Measurements from ENCODE around the gene IFNGR1. TPM values are rescaled to one million over a fixed set of nuclear protein-coding genes. Genes with fewer than 3 reads are reported as not detected.

The IFNGR1 gene
- total RNA-seq, 2 donors from 2014 or later, result 49.3 to 56.4 TPM

- no peak within 1 kb of the TSS for H3K27ac Mint-ChIP-seq
- no peaks in the 10 kb centered on the region for H3K36me3 Mint-ChIP-seq (ENCODE audit: low read depth)
- H3K9me3 ChIP-seq (ENCODE audit: control insufficient read depth, low read length, poor library complexity, severe bottlenecking), result no peaks in the 10 kb centered on the region
- H3K4me3 Mint-ChIP-seq, result no peak within 1 kb of the TSS
- DNase-seq (no peak), ATAC-seq (no peak)
- H3K4me1 Mint-ChIP-seq, result peaks cover 15% of the 10 kb centered on the region
- no peaks in the 10 kb centered on the region for H3K27me3 Mint-ChIP-seq
Measured at GRCh38 chr6:137173501-137173900, 45.7 kb downstream of the IFNGR1 start, which contains the start of gene IL22RA2. IL22RA2 (minus strand) TSS chr6:137173644; CDS start chr6:137161749, 11,895 bp downstream.

GRCh38 chr6:137172734-137173431 lies 46.3 kb downstream of the IFNGR1 start:
- H3K4me1 Mint-ChIP-seq, result peaks cover 15% of the 10 kb centered on the region
- ATAC-seq (no peak), DNase-seq (no peak)
- no peak overlapping the region for H3K4me3 Mint-ChIP-seq
- no peak overlapping the region for H3K27ac Mint-ChIP-seq
- no peaks in the 10 kb centered on the region for H3K36me3 Mint-ChIP-seq (ENCODE audit: low read depth)
- H3K27me3 Mint-ChIP-seq, result no peaks in the 10 kb centered on the region
- H3K9me3 ChIP-seq (ENCODE audit: control insufficient read depth, low read length, poor library complexity, severe bottlenecking), result no peaks in the 10 kb centered on the region

- ATAC-seq, result no peak
- Mint-ChIP-seq H3K36me3 (ENCODE audit: low read depth) (no peaks in the 10 kb centered on the region), H3K4me3 (no peak overlapping the region), H3K27me3 (no peaks in the 10 kb centered on the region), H3K27ac (no peak overlapping the region), H3K4me1 (peaks cover 15% of the 10 kb centered on the region)
- no peak for DNase-seq
- no peaks in the 10 kb centered on the region for H3K9me3 ChIP-seq (ENCODE audit: control insufficient read depth, low read length, poor library complexity, severe bottlenecking)
Measured at GRCh38 chr6:137171824-137172733, 47.1 kb downstream of the IFNGR1 start.

GRCh38 chr6:137171053-137171374 lies 48.2 kb downstream of the IFNGR1 start:
- no peak overlapping the region for H3K27ac Mint-ChIP-seq
- H3K27me3 Mint-ChIP-seq, result no peaks in the 10 kb centered on the region
- DNase-seq (no peak), ATAC-seq (no peak)
- peaks cover 19% of the 10 kb centered on the region for H3K4me1 Mint-ChIP-seq
- H3K4me3 Mint-ChIP-seq, result no peak overlapping the region
- H3K9me3 ChIP-seq (ENCODE audit: control insufficient read depth, low read length, poor library complexity, severe bottlenecking), result no peaks in the 10 kb centered on the region
- peaks cover 2% of the 10 kb centered on the region for H3K36me3 Mint-ChIP-seq (ENCODE audit: low read depth)

GRCh38 chr6:137170266-137171052 lies 48.7 kb downstream of the IFNGR1 start:
- H3K27ac Mint-ChIP-seq, result no peak overlapping the region
- no peaks in the 10 kb centered on the region for H3K9me3 ChIP-seq (ENCODE audit: control insufficient read depth, low read length, poor library complexity, severe bottlenecking)
- H3K4me1 Mint-ChIP-seq, result peaks cover 22% of the 10 kb centered on the region
- DNase-seq (no peak), ATAC-seq (no peak)
- no peaks in the 10 kb centered on the region for H3K27me3 Mint-ChIP-seq
- H3K36me3 Mint-ChIP-seq (ENCODE audit: low read depth), result peaks cover 2% of the 10 kb centered on the region
- H3K4me3 Mint-ChIP-seq, result no peak overlapping the region

- Mint-ChIP-seq H3K4me3 (no peak overlapping the region), H3K27ac (no peak overlapping the region), H3K27me3 (no peaks in the 10 kb centered on the region), H3K36me3 (ENCODE audit: low read depth) (peaks cover 2% of the 10 kb centered on the region), H3K4me1 (peaks cover 30% of the 10 kb centered on the region)
- H3K9me3 ChIP-seq (ENCODE audit: control insufficient read depth, low read length, poor library complexity, severe bottlenecking), result no peaks in the 10 kb centered on the region
- no peak for DNase-seq
- ATAC-seq, result no peak
Measured at GRCh38 chr6:137167702-137168377, 51.3 kb downstream of the IFNGR1 start.

- H3K36me3 Mint-ChIP-seq (ENCODE audit: low read depth), result peaks cover 2% of the 10 kb centered on the region
- ATAC-seq (no peak), DNase-seq (no peak)
- no peaks in the 10 kb centered on the region for H3K27me3 Mint-ChIP-seq
- no peaks in the 10 kb centered on the region for H3K9me3 ChIP-seq (ENCODE audit: control insufficient read depth, low read length, poor library complexity, severe bottlenecking)
- peak overlapping the region; percentile 73 for H3K27ac Mint-ChIP-seq
- H3K4me1 Mint-ChIP-seq, result peaks cover 26% of the 10 kb centered on the region
- H3K4me3 Mint-ChIP-seq, result peak overlapping the region; percentile 70
Measured at GRCh38 chr6:137166247-137167098, 52.7 kb downstream of the IFNGR1 start.

- Mint-ChIP-seq H3K36me3 (ENCODE audit: low read depth) (peaks cover 2% of the 10 kb centered on the region), H3K4me3 (peak overlapping the region; percentile 70), H3K27ac (peak overlapping the region; percentile 73), H3K4me1 (peaks cover 25% of the 10 kb centered on the region), H3K27me3 (no peaks in the 10 kb centered on the region)
- peak; percentile 97 for ATAC-seq
- H3K9me3 ChIP-seq (ENCODE audit: control insufficient read depth, low read length, poor library complexity, severe bottlenecking), result no peaks in the 10 kb centered on the region
- DNase-seq, result peak in 1 of 3 donors; percentile 34
Measured at GRCh38 chr6:137165375-137166246, 53.6 kb downstream of the IFNGR1 start.

GRCh38 chr6:137163732-137164318 lies 55.4 kb downstream of the IFNGR1 start:
- Mint-ChIP-seq H3K36me3 (ENCODE audit: low read depth) (peaks cover 2% of the 10 kb centered on the region), H3K4me3 (no peak overlapping the region), H3K27me3 (no peaks in the 10 kb centered on the region), H3K27ac (peak overlapping the region; percentile 73), H3K4me1 (peaks cover 27% of the 10 kb centered on the region)
- DNase-seq (no peak), ATAC-seq (no peak)
- no peaks in the 10 kb centered on the region for H3K9me3 ChIP-seq (ENCODE audit: control insufficient read depth, low read length, poor library complexity, severe bottlenecking)

- H3K9me3 ChIP-seq (ENCODE audit: control insufficient read depth, low read length, poor library complexity, severe bottlenecking), result no peaks in the 10 kb centered on the region
- ATAC-seq (no peak), DNase-seq (no peak)
- Mint-ChIP-seq H3K36me3 (ENCODE audit: low read depth) (peaks cover 2% of the 10 kb centered on the region), H3K4me1 (peaks cover 29% of the 10 kb centered on the region), H3K27ac (no peak overlapping the region), H3K4me3 (no peak overlapping the region), H3K27me3 (no peaks in the 10 kb centered on the region)
Measured at GRCh38 chr6:137162692-137163306, 56.4 kb downstream of the IFNGR1 start.

- H3K27me3 Mint-ChIP-seq, result no peaks in the 10 kb centered on the region
- DNase-seq, result no peak
- ATAC-seq, result no peak
- no peak overlapping the region for H3K27ac Mint-ChIP-seq
- no peak overlapping the region for H3K4me3 Mint-ChIP-seq
- H3K36me3 Mint-ChIP-seq (ENCODE audit: low read depth), result peaks cover 2% of the 10 kb centered on the region
- H3K9me3 ChIP-seq (ENCODE audit: control insufficient read depth, low read length, poor library complexity, severe bottlenecking), result no peaks in the 10 kb centered on the region
- H3K4me1 Mint-ChIP-seq, result peaks cover 32% of the 10 kb centered on the region
Measured at GRCh38 chr6:137161949-137162348, 57.2 kb downstream of the IFNGR1 start.
